HCT116 (cell line): ENCODE data around the gene OTOGL. TPM values are rescaled to one million over a fixed set of nuclear protein-coding genes. Genes with fewer than 3 reads are reported as not detected.

Experiments used
- ATAC-seq: fragments of 200-7000 bp; cut with Tn5 transposase; 2 replicates; pipeline ENCODE4 v1.9.1; 2020; ENCODE audit warnings: mild to moderate bottlenecking, moderate library complexity
- BruUV-seq: library from RNA; stranded (reverse); fragments of 400-500 nt; replicated peaks from 2 replicates; lab custom pipeline; 2021; lab: Mats Ljungman, UMichigan
- CTCF ChIA-PET: fragments of 300-600 bp; sonication (Branson Sonifier 250); formaldehyde crosslinking; loops from one replicate; lab custom pipeline; 2021; ENCODE audit warnings: antibody characterized with exemption; lab: Charles Lee
- POLR2A ChIA-PET: fragments of 300-600, 350-600 bp; sonication (Branson Sonifier 250); formaldehyde crosslinking; loops from one replicate; lab custom pipeline; 2021; ENCODE audit warnings: antibody characterized with exemption; lab: Charles Lee
- RAD21 ChIA-PET, 2 experiments: fragments of 300-600 bp; sonication (Branson Sonifier 250); formaldehyde crosslinking; loops; one replicate each; lab custom pipeline; 2023; ENCODE audit warnings: low total read pairs in 2 of 2; ENCODE audit not compliant: uncharacterized antibody in 2 of 2, unreplicated experiment in 2 of 2, low non-redundant PET in 1 of 2; lab: Charles Lee
- DNase-seq: peaks from one replicate; pipeline ENCODE4 v3.0.0-alpha.2; 2010; ENCODE audit warnings: low read depth, low spot score
- H2AFZ ChIP-seq: fragments of 200-600 bp; shearing (Covaris generic), sonication (generic); 2 replicates; pipeline ENCODE4 v1.6.1; 2017; ENCODE audit warnings: low read depth, mixed run types, mixed read lengths, antibody characterized with exemption, low read length; ENCODE audit not compliant: poor library complexity, severe bottlenecking
- H3K27ac ChIP-seq: 2 replicates; pipeline ENCODE4 v1.5.1; 2012; ENCODE audit warnings: low read depth, low read length
- H3K27me3 ChIP-seq: fragments of 200-600 bp; sonication (generic); 2 replicates; pipeline ENCODE4 v1.6.1; 2016; ENCODE audit warnings: mixed run types, low read length, mixed read lengths; ENCODE audit not compliant: insufficient read depth
- H3K36me3 ChIP-seq, 2 experiments: fragments of 200-500 bp in 1 of 2; fragments of 200-600 bp in 1 of 2; sonication (Bioruptor generic) in 1 of 2; sonication (generic) in 1 of 2; 2 replicates each; pipeline versions ENCODE4 v1.5.1 to v1.6.1; 2014 to 2016; ENCODE audit warnings: low read length in 2 of 2, inconsistent platforms in 1 of 2, mixed read lengths in 1 of 2, mixed run types in 1 of 2; ENCODE audit not compliant: insufficient read depth in 2 of 2, control insufficient read depth in 1 of 2
- H3K4me1 ChIP-seq, 2 experiments: fragments of 200-600 bp in 1 of 2; sonication (generic) in 1 of 2; 2 replicates each; pipeline versions ENCODE4 v1.5.1 to v1.6.1; 2012 to 2017; ENCODE audit warnings: low read length in 2 of 2, inconsistent platforms in 1 of 2, mild to moderate bottlenecking in 1 of 2, mixed read lengths in 1 of 2, mixed run types in 1 of 2, moderate library complexity in 1 of 2; ENCODE audit not compliant: insufficient read depth in 2 of 2, control insufficient read depth in 1 of 2
- H3K4me2 ChIP-seq: fragments of 200-600 bp; sonication (generic); 2 replicates; pipeline ENCODE4 v1.6.1; 2017; ENCODE audit warnings: mixed run types, low read length, mixed read lengths
- H3K4me3 ChIP-seq, 2 experiments: fragments of 200-600 bp in 1 of 2; sonication (generic) in 1 of 2; replicated peaks in 1 of 2; 2 replicates each; pipeline ENCODE4 v1.5.1; 2011 to 2016; ENCODE audit warnings: low read length in 2 of 2, control low read depth in 1 of 2, low read depth in 1 of 2, mild to moderate bottlenecking in 1 of 2, mixed read lengths in 1 of 2, mixed run types in 1 of 2
- H3K79me2 ChIP-seq: fragments of 200-600 bp; sonication (generic); 2 replicates; pipeline ENCODE4 v1.6.1; 2017; ENCODE audit warnings: mild to moderate bottlenecking, mixed run types, low read length, moderate library complexity, mixed read lengths; ENCODE audit not compliant: insufficient read depth
- H3K9ac ChIP-seq: fragments of 200-600 bp; sonication (generic); 2 replicates; pipeline ENCODE4 v1.6.1; 2016; ENCODE audit warnings: low read length, mixed read lengths
- H3K9me2 ChIP-seq: fragments of 200-600 bp; sonication (generic), shearing (Covaris generic); 2 replicates; pipeline ENCODE4 v1.6.1; 2017; ENCODE audit warnings: mixed run types, mild to moderate bottlenecking, moderate library complexity; ENCODE audit not compliant: insufficient read depth
- H3K9me3 ChIP-seq, 2 experiments: fragments of 200-500 bp in 1 of 2; fragments of 200-600 bp in 1 of 2; sonication (Bioruptor generic) in 1 of 2; sonication (generic) in 1 of 2; 2 replicates each; pipeline ENCODE4 v1.6.1; 2014 to 2017; ENCODE audit warnings: low read length in 2 of 2, mixed read lengths in 2 of 2, inconsistent platforms in 1 of 2, low read depth in 1 of 2, mild to moderate bottlenecking in 1 of 2, mixed run types in 1 of 2, moderate library complexity in 1 of 2; ENCODE audit not compliant: control insufficient read depth in 1 of 2, insufficient read depth in 1 of 2
- H4K20me1 ChIP-seq: fragments of 200-600 bp; sonication (generic), shearing (Covaris generic); 2 replicates; pipeline ENCODE4 v1.6.1; 2017; ENCODE audit warnings: mixed run types, mild to moderate bottlenecking, moderate library complexity; ENCODE audit not compliant: insufficient read depth
- CBX3 ChIP-seq: IDR thresholded peaks from 2 replicates; pipeline ENCODE4 v1.6.1; 2012; ENCODE audit warnings: low read depth
- CEBPB ChIP-seq: IDR thresholded peaks from 2 replicates; pipeline ENCODE4 v1.6.1; 2012; ENCODE audit warnings: low read depth
- EGR1 ChIP-seq: IDR thresholded peaks from 2 replicates; pipeline ENCODE4 v1.6.1; 2012; ENCODE audit warnings: low read depth
- ELF1 ChIP-seq: IDR thresholded peaks from 2 replicates; pipeline ENCODE4 v1.6.1; 2012; ENCODE audit warnings: low read depth, borderline replicate concordance
- EZH2 ChIP-seq: fragments of 200-600 bp; sonication (generic); IDR thresholded peaks from 2 replicates; pipeline ENCODE4 v1.6.1; 2017; ENCODE audit warnings: antibody characterized with exemption, mixed run types
- EZH2phosphoT487 ChIP-seq: fragments of 200-600 bp; IDR thresholded peaks from 2 replicates; pipeline ENCODE4 v1.6.1; 2018; ENCODE audit warnings: antibody characterized with exemption, borderline replicate concordance
- FOSL1 ChIP-seq: IDR thresholded peaks from 2 replicates; pipeline ENCODE4 v1.6.1; 2012; ENCODE audit warnings: low read depth
- MAX ChIP-seq: IDR thresholded peaks from 2 replicates; pipeline ENCODE4 v1.6.1; 2012
- POLR2A ChIP-seq: IDR thresholded peaks from 2 replicates; pipeline ENCODE4 v1.7.0; 2011; ENCODE audit warnings: borderline replicate concordance; ENCODE audit not compliant: insufficient read depth, insufficient read length; ENCODE audit errors: extremely low read depth
- RAD21 ChIP-seq: IDR thresholded peaks from 2 replicates; pipeline ENCODE4 v1.6.1; 2012; ENCODE audit warnings: low read depth, mild to moderate bottlenecking
- REST ChIP-seq: IDR thresholded peaks from 2 replicates; pipeline ENCODE4 v1.6.1; 2012; ENCODE audit warnings: low read depth
- SIN3A ChIP-seq: IDR thresholded peaks from 2 replicates; pipeline ENCODE4 v1.6.1; 2012; ENCODE audit warnings: low read depth
- SP1 ChIP-seq: IDR thresholded peaks from 2 replicates; pipeline ENCODE4 v1.6.1; 2012; ENCODE audit warnings: low read depth
- TCF7L2 ChIP-seq: IDR thresholded peaks from 2 replicates; pipeline ENCODE4 v1.7.0; 2011; ENCODE audit warnings: borderline replicate concordance, inconsistent platforms; ENCODE audit not compliant: insufficient read depth, insufficient read length; ENCODE audit errors: extremely low read depth
- YY1 ChIP-seq: IDR thresholded peaks from 2 replicates; pipeline ENCODE4 v1.6.1; 2011; ENCODE audit warnings: low read length, low read depth, moderate library complexity, mild to moderate bottlenecking; ENCODE audit not compliant: insufficient replicate concordance; ENCODE audit errors: extremely low read depth
- ZFX ChIP-seq: fragments of 450-650 bp; IDR thresholded peaks from 2 replicates; pipeline ENCODE4 v1.6.1; 2017
- ZNF274 ChIP-seq: fragments of 200-500 bp; sonication (Bioruptor generic); IDR thresholded peaks from 2 replicates; pipeline ENCODE4 v1.6.1; 2014; ENCODE audit warnings: mild to moderate bottlenecking, low read depth, low read length, inconsistent platforms
- intact Hi-C: fragments of 100-400 bp; cut with micrococcal nuclease; formaldehyde crosslinking; loops from 2 replicates; pipeline ENCODE4 v1.10.0; 2022
- total RNA-seq: library from RNA; stranded (reverse); gene quantifications from one replicate; pipeline ENCODE4 v1.2.1, GENCODE V29; 2021; ENCODE audit not compliant: unreplicated experiment
- TF ChIP-seq, protein P1 (sequence below), 3 experiments: fragments of 200-600 bp in 1 of 3; sonication (generic) in 1 of 3; IDR thresholded peaks in 2 of 3; conservative IDR thresholded peaks in 1 of 3; 2 replicates each; pipeline ENCODE4 v1.5.1; 2012 to 2017; ENCODE audit warnings: low read depth in 2 of 3, low read length in 2 of 3, antibody characterized with exemption in 1 of 3, borderline replicate concordance in 1 of 3, control low read depth in 1 of 3, mild to moderate bottlenecking in 1 of 3, mixed read lengths in 1 of 3, mixed run types in 1 of 3, moderate library complexity in 1 of 3; ENCODE audit not compliant: insufficient read depth in 1 of 3
- TF ChIP-seq, protein P2 (sequence below): IDR thresholded peaks from 2 replicates; pipeline ENCODE4 v1.6.1; 2012
- TF ChIP-seq, protein P3 (sequence below): IDR thresholded peaks from 2 replicates; pipeline ENCODE4 v1.6.1; 2011; ENCODE audit warnings: mild to moderate bottlenecking, low read length, moderate library complexity; ENCODE audit not compliant: insufficient replicate concordance; ENCODE audit errors: extremely low read depth

OTOGL gene
- total RNA-seq, 1 experiment from 2014 or later = not detected

DNA sequence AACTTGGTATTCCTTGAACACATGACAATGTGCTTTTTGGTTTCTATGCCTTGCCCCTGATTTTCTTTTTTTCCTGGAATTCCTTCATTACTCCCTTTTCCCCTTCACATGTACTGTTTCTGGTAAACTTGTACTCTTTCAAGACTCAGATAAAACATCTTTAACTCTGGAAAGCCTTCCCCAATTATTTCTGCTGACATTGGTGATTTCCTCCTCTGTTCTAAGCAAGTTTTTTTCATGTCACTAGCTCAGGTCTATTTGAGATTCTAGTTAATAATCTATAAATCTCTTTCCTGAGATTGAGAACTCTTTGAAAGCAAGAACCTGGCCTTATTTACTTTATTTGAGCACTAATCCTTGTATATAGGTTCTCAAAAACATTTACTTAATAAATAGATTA, 320.7 kb downstream of the OTOGL start:
- ChIA-PET POLR2A (no interaction called here), CTCF (no interaction called here), RAD21 (no interaction called here)
- Histone ChIP-seq H3K4me1 (no peaks in the 10 kb centered on the region), H4K20me1 (no peaks in the 10 kb centered on the region), H3K9me2 (no peaks in the 10 kb centered on the region), H3K36me3 (no peaks in the 10 kb centered on the region), H3K9ac (no peak overlapping the region), H3K4me3 (no peak overlapping the region), H2AFZ (no peak overlapping the region), H3K9me3 (no peaks in the 10 kb centered on the region), H3K79me2 (no peaks in the 10 kb centered on the region), H3K27ac (no peak overlapping the region), H3K4me2 (no peak overlapping the region), H3K27me3 (0 out of 2 replicates have a peak, but pooled peaks cover 7% of the 10 kb centered on the region)
- no TSS peak for BruUV-seq
- intact Hi-C loops = no loop called here
- no peak for ATAC-seq
- TF ChIP-seq YY1 (no peak), EGR1 (no peak), CBX3 (no peak), TCF7L2 (no peak), ELF1 (no peak), ZNF274 (no peak), SIN3A (no peak), ZFX (no peak), MAX (no peak), REST (no peak), CEBPB (no peak), POLR2A (no peak), FOSL1 (no peak), SP1 (no peak), EZH2 (no peak), EZH2phosphoT487 (no peak), RAD21 (no peak)
- TF ChIP-seq, protein P1, sequence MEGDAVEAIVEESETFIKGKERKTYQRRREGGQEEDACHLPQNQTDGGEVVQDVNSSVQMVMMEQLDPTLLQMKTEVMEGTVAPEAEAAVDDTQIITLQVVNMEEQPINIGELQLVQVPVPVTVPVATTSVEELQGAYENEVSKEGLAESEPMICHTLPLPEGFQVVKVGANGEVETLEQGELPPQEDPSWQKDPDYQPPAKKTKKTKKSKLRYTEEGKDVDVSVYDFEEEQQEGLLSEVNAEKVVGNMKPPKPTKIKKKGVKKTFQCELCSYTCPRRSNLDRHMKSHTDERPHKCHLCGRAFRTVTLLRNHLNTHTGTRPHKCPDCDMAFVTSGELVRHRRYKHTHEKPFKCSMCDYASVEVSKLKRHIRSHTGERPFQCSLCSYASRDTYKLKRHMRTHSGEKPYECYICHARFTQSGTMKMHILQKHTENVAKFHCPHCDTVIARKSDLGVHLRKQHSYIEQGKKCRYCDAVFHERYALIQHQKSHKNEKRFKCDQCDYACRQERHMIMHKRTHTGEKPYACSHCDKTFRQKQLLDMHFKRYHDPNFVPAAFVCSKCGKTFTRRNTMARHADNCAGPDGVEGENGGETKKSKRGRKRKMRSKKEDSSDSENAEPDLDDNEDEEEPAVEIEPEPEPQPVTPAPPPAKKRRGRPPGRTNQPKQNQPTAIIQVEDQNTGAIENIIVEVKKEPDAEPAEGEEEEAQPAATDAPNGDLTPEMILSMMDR (IDR thresholded peaks at IDR 0.05 in 2 of 3, conservative IDR thresholded peaks at IDR 0.05 in 1 of 3; ENCODE audit: borderline replicate concordance in 1 of 3, insufficient read depth in 1 of 3, low read depth in 2 of 3, low read length in 2 of 3) = no peak
- TF ChIP-seq, protein P2, sequence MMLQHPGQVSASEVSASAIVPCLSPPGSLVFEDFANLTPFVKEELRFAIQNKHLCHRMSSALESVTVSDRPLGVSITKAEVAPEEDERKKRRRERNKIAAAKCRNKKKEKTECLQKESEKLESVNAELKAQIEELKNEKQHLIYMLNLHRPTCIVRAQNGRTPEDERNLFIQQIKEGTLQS = no peak
- TF ChIP-seq, protein P3, sequence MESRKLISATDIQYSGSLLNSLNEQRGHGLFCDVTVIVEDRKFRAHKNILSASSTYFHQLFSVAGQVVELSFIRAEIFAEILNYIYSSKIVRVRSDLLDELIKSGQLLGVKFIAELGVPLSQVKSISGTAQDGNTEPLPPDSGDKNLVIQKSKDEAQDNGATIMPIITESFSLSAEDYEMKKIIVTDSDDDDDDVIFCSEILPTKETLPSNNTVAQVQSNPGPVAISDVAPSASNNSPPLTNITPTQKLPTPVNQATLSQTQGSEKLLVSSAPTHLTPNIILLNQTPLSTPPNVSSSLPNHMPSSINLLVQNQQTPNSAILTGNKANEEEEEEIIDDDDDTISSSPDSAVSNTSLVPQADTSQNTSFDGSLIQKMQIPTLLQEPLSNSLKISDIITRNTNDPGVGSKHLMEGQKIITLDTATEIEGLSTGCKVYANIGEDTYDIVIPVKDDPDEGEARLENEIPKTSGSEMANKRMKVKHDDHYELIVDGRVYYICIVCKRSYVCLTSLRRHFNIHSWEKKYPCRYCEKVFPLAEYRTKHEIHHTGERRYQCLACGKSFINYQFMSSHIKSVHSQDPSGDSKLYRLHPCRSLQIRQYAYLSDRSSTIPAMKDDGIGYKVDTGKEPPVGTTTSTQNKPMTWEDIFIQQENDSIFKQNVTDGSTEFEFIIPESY = no peak
- DNase-seq = no peak
